Neural cell (in vitro differentiated cells): ENCODE data around the gene TBCK. TPM values are rescaled to one million over a fixed set of nuclear protein-coding genes. Genes with fewer than 3 reads are reported as not detected.

Experiments used
- H2AFZ ChIP-seq: fragments of 200-600, 300-800 bp; sonication (generic), shearing (Covaris generic); 2 replicates; pipeline ENCODE4 v1.6.0; 2014; ENCODE audit warnings: low read depth, mild to moderate bottlenecking, antibody characterized with exemption, low read length, moderate library complexity
- H3F3A ChIP-seq: fragments of 200-600 bp; shearing (Covaris generic); 2 replicates; pipeline ENCODE4 v1.6.1; 2016; ENCODE audit warnings: mild to moderate bottlenecking, moderate library complexity, mixed read lengths, antibody characterized with exemption, low read length; ENCODE audit not compliant: insufficient read depth, poor library complexity, severe bottlenecking
- H3K27ac ChIP-seq: fragments of 200-600, 300-800 bp; sonication (generic), shearing (Covaris generic); 2 replicates; pipeline ENCODE4 v1.5.1; 2014; ENCODE audit warnings: mild to moderate bottlenecking, low read length, moderate library complexity
- H3K27me3 ChIP-seq: fragments of 300-800, 200-600 bp; sonication (generic), shearing (Covaris generic); 2 replicates; pipeline ENCODE4 v1.6.0; 2014; ENCODE audit warnings: mild to moderate bottlenecking, low read depth, low read length, moderate library complexity; ENCODE audit not compliant: insufficient read depth
- H3K36me3 ChIP-seq: fragments of 300-800, 200-600 bp; sonication (generic), shearing (Covaris generic); 2 replicates; pipeline ENCODE4 v1.5.1; 2014; ENCODE audit warnings: mild to moderate bottlenecking, antibody characterized with exemption, low read length, moderate library complexity; ENCODE audit not compliant: insufficient read depth
- H3K4me2 ChIP-seq: fragments of 300-800, 200-600 bp; sonication (generic), shearing (Covaris generic); 2 replicates; pipeline ENCODE4 v1.6.0; 2014; ENCODE audit warnings: mild to moderate bottlenecking, low read length
- H3K4me3 ChIP-seq: fragments of 300-800, 200-600 bp; sonication (generic), shearing (Covaris generic); 2 replicates; pipeline ENCODE4 v1.5.1; 2014; ENCODE audit warnings: mild to moderate bottlenecking, low read length, moderate library complexity
- H3K79me2 ChIP-seq: fragments of 200-600 bp; shearing (Covaris generic); replicated peaks from 2 replicates; pipeline ENCODE4 v1.6.0; 2014; ENCODE audit warnings: mild to moderate bottlenecking, low read length, moderate library complexity; ENCODE audit not compliant: insufficient read depth
- H3K9ac ChIP-seq: fragments of 300-800, 200-600 bp; sonication (generic), shearing (Covaris generic); 2 replicates; pipeline ENCODE4 v1.6.1; 2016; ENCODE audit warnings: mild to moderate bottlenecking, low read length, mixed read lengths
- H3K9me2 ChIP-seq: fragments of 200-600 bp; shearing (Covaris generic); 2 replicates; pipeline ENCODE4 v1.6.1; 2016; ENCODE audit warnings: mild to moderate bottlenecking, low read length, mixed read lengths; ENCODE audit not compliant: insufficient read depth
- H3K9me3 ChIP-seq: fragments of 200-600, 300-800 bp; sonication (generic), shearing (Covaris generic); 2 replicates; pipeline ENCODE4 v1.6.1; 2016; ENCODE audit warnings: mild to moderate bottlenecking, mixed run types, low read length, moderate library complexity, mixed read lengths
- H4K20me1 ChIP-seq: fragments of 200-600 bp; shearing (Covaris generic); 2 replicates; pipeline ENCODE4 v1.6.1; 2016; ENCODE audit warnings: mild to moderate bottlenecking, mixed run types; ENCODE audit not compliant: insufficient read depth
- EP300 ChIP-seq: fragments of 450-650 bp; conservative IDR thresholded peaks from 2 replicates; pipeline ENCODE4 v1.6.1; 2014; ENCODE audit warnings: antibody characterized with exemption, mild to moderate bottlenecking, moderate library complexity; ENCODE audit not compliant: poor library complexity, severe bottlenecking
- EZH2 ChIP-seq: fragments of 200-600, 300-800 bp; shearing (Covaris generic), sonication (generic); IDR thresholded peaks from 2 replicates; pipeline ENCODE4 v1.6.1; 2014; ENCODE audit warnings: antibody characterized with exemption, low read length, borderline replicate concordance, mild to moderate bottlenecking; ENCODE audit not compliant: insufficient read depth, poor library complexity, severe bottlenecking
- MXI1 ChIP-seq: fragments of 450-650 bp; conservative IDR thresholded peaks from 2 replicates; pipeline ENCODE4 v1.6.1; 2014; ENCODE audit warnings: antibody characterized with exemption, mild to moderate bottlenecking; ENCODE audit not compliant: poor library complexity, severe bottlenecking
- POLR2AphosphoS5 ChIP-seq: IDR thresholded peaks from 2 replicates; pipeline ENCODE4 v1.6.1; 2012
- RAD21 ChIP-seq: fragments of 450-650 bp; conservative IDR thresholded peaks from 2 replicates; pipeline ENCODE4 v1.6.1; 2014; ENCODE audit warnings: antibody characterized with exemption, mild to moderate bottlenecking, moderate library complexity
- SMC3 ChIP-seq: fragments of 450-650 bp; conservative IDR thresholded peaks from 2 replicates; pipeline ENCODE4 v1.6.1; 2014; ENCODE audit warnings: antibody characterized with exemption, mild to moderate bottlenecking, moderate library complexity; ENCODE audit not compliant: poor library complexity
- TAF1 ChIP-seq: IDR thresholded peaks from 2 replicates; pipeline ENCODE4 v1.6.1; 2012; ENCODE audit warnings: low read depth
- polyA plus RNA-seq: library from polyadenylated mRNA; depleted of rRNA; stranded (reverse); fragments of >200 nt; gene quantifications from 2 replicates; pipeline ENCODE4 v1.2.3, GENCODE V29; 2014
- TF ChIP-seq, protein P1 (sequence below): fragments of 450-650 bp; IDR thresholded peaks from 2 replicates; pipeline ENCODE4 v1.5.1; 2014; ENCODE audit warnings: antibody characterized with exemption, mild to moderate bottlenecking, moderate library complexity; ENCODE audit not compliant: poor library complexity, severe bottlenecking
- TF ChIP-seq, protein P2 (sequence below): IDR thresholded peaks from 2 replicates; pipeline ENCODE4 v1.6.1; 2012; ENCODE audit warnings: borderline replicate concordance

Gene TBCK
- polyA plus RNA-seq, 1 donor from 2014 or later: 55.0 TPM

DNA sequence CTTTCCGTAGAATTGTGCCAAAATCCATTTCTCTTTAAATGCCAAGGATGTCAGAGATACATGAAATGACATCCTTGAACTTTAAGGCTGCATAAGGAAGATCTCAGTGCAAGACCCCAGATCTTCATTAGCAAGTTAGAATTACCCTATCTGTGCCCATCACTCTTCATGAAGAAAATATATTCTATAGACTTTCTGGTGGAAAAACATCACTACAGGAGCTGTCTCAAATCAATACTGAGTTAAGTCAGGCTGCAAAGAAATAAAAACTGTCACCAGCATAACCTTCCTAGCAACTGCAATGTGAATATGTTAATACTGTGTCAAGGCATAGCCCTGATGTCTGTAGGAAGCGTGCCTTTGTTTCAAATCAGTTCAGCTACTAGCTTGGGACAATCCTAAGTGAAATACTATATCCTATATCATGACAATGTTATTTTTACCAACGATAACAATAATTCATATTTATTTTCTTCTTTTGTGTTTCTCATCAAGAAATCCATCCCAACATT, 173.3 kb downstream of the TBCK start:
- H3K9me3 ChIP-seq: no peaks in the 10 kb centered on the region
- H3K27ac ChIP-seq: peak overlapping the region; percentile 48
- H3K9ac ChIP-seq: peak overlapping the region; percentile 21
- no peaks in the 10 kb centered on the region for H3F3A ChIP-seq
- no peaks in the 10 kb centered on the region for H3K27me3 ChIP-seq
- H3K9me2 ChIP-seq: no peaks in the 10 kb centered on the region
- H3K79me2 ChIP-seq: no peaks in the 10 kb centered on the region
- no peaks in the 10 kb centered on the region for H4K20me1 ChIP-seq
- no peaks in the 10 kb centered on the region for H3K36me3 ChIP-seq
- no peak overlapping the region for H2AFZ ChIP-seq
- H3K4me2 ChIP-seq: peak overlapping the region; percentile 13
- TF ChIP-seq EP300 (peak; percentile 91), POLR2AphosphoS5 (peak; percentile 53), MXI1 (no peak)
- TF ChIP-seq, protein P1, sequence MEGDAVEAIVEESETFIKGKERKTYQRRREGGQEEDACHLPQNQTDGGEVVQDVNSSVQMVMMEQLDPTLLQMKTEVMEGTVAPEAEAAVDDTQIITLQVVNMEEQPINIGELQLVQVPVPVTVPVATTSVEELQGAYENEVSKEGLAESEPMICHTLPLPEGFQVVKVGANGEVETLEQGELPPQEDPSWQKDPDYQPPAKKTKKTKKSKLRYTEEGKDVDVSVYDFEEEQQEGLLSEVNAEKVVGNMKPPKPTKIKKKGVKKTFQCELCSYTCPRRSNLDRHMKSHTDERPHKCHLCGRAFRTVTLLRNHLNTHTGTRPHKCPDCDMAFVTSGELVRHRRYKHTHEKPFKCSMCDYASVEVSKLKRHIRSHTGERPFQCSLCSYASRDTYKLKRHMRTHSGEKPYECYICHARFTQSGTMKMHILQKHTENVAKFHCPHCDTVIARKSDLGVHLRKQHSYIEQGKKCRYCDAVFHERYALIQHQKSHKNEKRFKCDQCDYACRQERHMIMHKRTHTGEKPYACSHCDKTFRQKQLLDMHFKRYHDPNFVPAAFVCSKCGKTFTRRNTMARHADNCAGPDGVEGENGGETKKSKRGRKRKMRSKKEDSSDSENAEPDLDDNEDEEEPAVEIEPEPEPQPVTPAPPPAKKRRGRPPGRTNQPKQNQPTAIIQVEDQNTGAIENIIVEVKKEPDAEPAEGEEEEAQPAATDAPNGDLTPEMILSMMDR: no peak
- peak overlapping the region; percentile 18 for H3K4me3 ChIP-seq

DNA sequence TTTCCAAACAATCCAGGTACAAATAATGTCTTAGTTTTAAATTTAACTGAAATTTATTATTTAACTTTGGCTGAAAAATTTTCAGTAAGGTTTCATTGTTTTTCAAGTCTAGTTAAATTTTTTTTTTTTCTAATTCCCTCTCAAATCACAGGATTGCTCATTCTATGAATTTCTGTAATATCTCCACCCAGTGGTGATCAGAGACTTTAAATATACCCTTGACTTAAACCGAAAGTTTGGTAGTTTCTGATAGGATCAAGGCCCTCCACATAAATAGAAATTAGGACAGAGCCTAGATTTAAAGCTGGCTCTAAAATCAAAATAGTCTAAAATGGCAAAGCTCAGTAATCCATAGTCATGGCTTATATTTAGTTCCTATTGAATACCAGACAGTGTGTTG, 175.4 kb downstream of the TBCK start:
- H3K27ac ChIP-seq: no peak overlapping the region
- no peaks in the 10 kb centered on the region for H3K27me3 ChIP-seq
- H4K20me1 ChIP-seq: no peaks in the 10 kb centered on the region
- no peak overlapping the region for H2AFZ ChIP-seq
- H3K4me3 ChIP-seq: no peak overlapping the region
- H3K9ac ChIP-seq: no peak overlapping the region
- H3K4me2 ChIP-seq: no peak overlapping the region
- no peaks in the 10 kb centered on the region for H3K9me2 ChIP-seq
- H3F3A ChIP-seq: no peaks in the 10 kb centered on the region
- no peaks in the 10 kb centered on the region for H3K36me3 ChIP-seq
- H3K9me3 ChIP-seq: no peaks in the 10 kb centered on the region
- no peaks in the 10 kb centered on the region for H3K79me2 ChIP-seq
- TF ChIP-seq RAD21 (no peak), SMC3 (no peak), TAF1 (no peak), EZH2 (no peak), EP300 (no peak), MXI1 (no peak), POLR2AphosphoS5 (no peak)
- TF ChIP-seq, protein P2, sequence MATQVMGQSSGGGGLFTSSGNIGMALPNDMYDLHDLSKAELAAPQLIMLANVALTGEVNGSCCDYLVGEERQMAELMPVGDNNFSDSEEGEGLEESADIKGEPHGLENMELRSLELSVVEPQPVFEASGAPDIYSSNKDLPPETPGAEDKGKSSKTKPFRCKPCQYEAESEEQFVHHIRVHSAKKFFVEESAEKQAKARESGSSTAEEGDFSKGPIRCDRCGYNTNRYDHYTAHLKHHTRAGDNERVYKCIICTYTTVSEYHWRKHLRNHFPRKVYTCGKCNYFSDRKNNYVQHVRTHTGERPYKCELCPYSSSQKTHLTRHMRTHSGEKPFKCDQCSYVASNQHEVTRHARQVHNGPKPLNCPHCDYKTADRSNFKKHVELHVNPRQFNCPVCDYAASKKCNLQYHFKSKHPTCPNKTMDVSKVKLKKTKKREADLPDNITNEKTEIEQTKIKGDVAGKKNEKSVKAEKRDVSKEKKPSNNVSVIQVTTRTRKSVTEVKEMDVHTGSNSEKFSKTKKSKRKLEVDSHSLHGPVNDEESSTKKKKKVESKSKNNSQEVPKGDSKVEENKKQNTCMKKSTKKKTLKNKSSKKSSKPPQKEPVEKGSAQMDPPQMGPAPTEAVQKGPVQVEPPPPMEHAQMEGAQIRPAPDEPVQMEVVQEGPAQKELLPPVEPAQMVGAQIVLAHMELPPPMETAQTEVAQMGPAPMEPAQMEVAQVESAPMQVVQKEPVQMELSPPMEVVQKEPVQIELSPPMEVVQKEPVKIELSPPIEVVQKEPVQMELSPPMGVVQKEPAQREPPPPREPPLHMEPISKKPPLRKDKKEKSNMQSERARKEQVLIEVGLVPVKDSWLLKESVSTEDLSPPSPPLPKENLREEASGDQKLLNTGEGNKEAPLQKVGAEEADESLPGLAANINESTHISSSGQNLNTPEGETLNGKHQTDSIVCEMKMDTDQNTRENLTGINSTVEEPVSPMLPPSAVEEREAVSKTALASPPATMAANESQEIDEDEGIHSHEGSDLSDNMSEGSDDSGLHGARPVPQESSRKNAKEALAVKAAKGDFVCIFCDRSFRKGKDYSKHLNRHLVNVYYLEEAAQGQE: no peak
- TF ChIP-seq, protein P1: no peak
